OCI-LY1 (cell line): ENCODE measurements around the gene CNN2.
A peak's percentile ranks its signal among the peaks of the same experiment; 100 is the strongest.

Experiments
- H2AFZ ChIP-seq: fragments of 200-600 bp; sonication (generic), shearing (Covaris generic); 2 replicates; pipeline ENCODE4 v1.6.0; 2014; ENCODE audit warnings: antibody characterized with exemption, mild to moderate bottlenecking, low read length
- H3F3A ChIP-seq: fragments of 200-600 bp; sonication (generic), shearing (Covaris generic); 2 replicates; pipeline ENCODE4 v1.6.0; 2014; ENCODE audit warnings: mild to moderate bottlenecking, antibody characterized with exemption, low read length, moderate library complexity; ENCODE audit not compliant: insufficient read depth
- H3K27ac ChIP-seq: fragments of 200-600 bp; sonication (generic); 2 replicates; pipeline ENCODE4 v1.5.1; 2014; ENCODE audit warnings: low read length, mixed run types, mild to moderate bottlenecking, low read depth; ENCODE audit not compliant: poor library complexity, severe bottlenecking
- H3K27me3 ChIP-seq: fragments of 200-600 bp; sonication (generic); 2 replicates; pipeline ENCODE4 v1.6.0; 2014; ENCODE audit warnings: antibody characterized with exemption, mild to moderate bottlenecking, low read length, moderate library complexity; ENCODE audit not compliant: insufficient read depth
- H3K36me3 ChIP-seq: fragments of 200-600 bp; sonication (generic); 2 replicates; pipeline ENCODE4 v1.6.1; 2014; ENCODE audit warnings: mild to moderate bottlenecking, antibody characterized with exemption, low read length, moderate library complexity, mixed read lengths; ENCODE audit not compliant: insufficient read depth
- H3K4me1 ChIP-seq: fragments of 200-600 bp; sonication (generic); 2 replicates; pipeline ENCODE4 v1.5.1; 2014; ENCODE audit warnings: mild to moderate bottlenecking, low read length, moderate library complexity; ENCODE audit not compliant: insufficient read depth, severe bottlenecking
- H3K4me2 ChIP-seq: fragments of 200-600 bp; sonication (generic), shearing (Covaris generic); 2 replicates; pipeline ENCODE4 v1.6.1; 2014; ENCODE audit warnings: low read length
- H3K4me3 ChIP-seq: fragments of 200-600 bp; sonication (generic); 2 replicates; pipeline ENCODE4 v1.5.1; 2014; ENCODE audit warnings: low read length, low read depth, mild to moderate bottlenecking, mixed read lengths; ENCODE audit not compliant: poor library complexity, severe bottlenecking
- H3K79me2 ChIP-seq: fragments of 200-600 bp; shearing (Covaris generic); 2 replicates; pipeline ENCODE4 v1.6.1; 2016; ENCODE audit warnings: mixed run types, low read length, mixed read lengths; ENCODE audit not compliant: insufficient read depth
- H3K9ac ChIP-seq: fragments of 200-600 bp; sonication (generic), shearing (Covaris generic); 2 replicates; pipeline ENCODE4 v1.6.1; 2014; ENCODE audit warnings: mild to moderate bottlenecking, low read length, mixed read lengths
- H3K9me2 ChIP-seq: fragments of 200-600 bp; sonication (generic), shearing (Covaris generic); 2 replicates; pipeline ENCODE4 v1.6.1; 2014; ENCODE audit warnings: low read depth, mild to moderate bottlenecking, low read length, mixed read lengths
- H3K9me3 ChIP-seq: fragments of 200-600 bp; shearing (Covaris generic); 2 replicates; pipeline ENCODE4 v1.6.1; 2014; ENCODE audit warnings: low read length, mixed read lengths
- H4K20me1 ChIP-seq: fragments of 200-600 bp; sonication (generic), shearing (Covaris generic); 2 replicates; pipeline ENCODE4 v1.6.0; 2016; ENCODE audit warnings: mild to moderate bottlenecking, low read length; ENCODE audit not compliant: insufficient read depth
- CTCF ChIP-seq: fragments of 200-600 bp; sonication (generic), shearing (Covaris generic); IDR thresholded peaks from 2 replicates; pipeline ENCODE4 v1.5.1; 2017; ENCODE audit warnings: mild to moderate bottlenecking, antibody characterized with exemption, low read length, moderate library complexity, mixed read lengths
- EZH2 ChIP-seq: fragments of 200-600 bp; sonication (generic), shearing (Covaris generic); IDR thresholded peaks from 2 replicates; pipeline ENCODE4 v1.8.0; 2017; ENCODE audit warnings: borderline replicate concordance, mixed run types, mild to moderate bottlenecking, antibody characterized with exemption, low read length, moderate library complexity, mixed read lengths

The CNN2 gene

GRCh38 chr19:1063909-1064660 lies 37.7 kb downstream of the CNN2 start:
- Histone ChIP-seq H3K79me2 (no peaks in the 10 kb centered on the region), H3K4me2 (peak overlapping the region; percentile 69), H3K4me1 (peaks cover 38% of the 10 kb centered on the region), H4K20me1 (no peaks in the 10 kb centered on the region), H3K9me3 (no peaks in the 10 kb centered on the region), H3K9me2 (no peaks in the 10 kb centered on the region), H3K27me3 (no peaks in the 10 kb centered on the region), H2AFZ (no peak overlapping the region), H3K36me3 (peaks cover 13% of the 10 kb centered on the region; the same call in 1 of the 2 replicates), H3K27ac (peak overlapping the region; percentile 26), H3K9ac (no peak overlapping the region), H3K4me3 (peak overlapping the region; percentile 43), H3F3A (no peaks in the 10 kb centered on the region)
- TF ChIP-seq EZH2, result no peak
- TF ChIP-seq CTCF, result no peak

DNA sequence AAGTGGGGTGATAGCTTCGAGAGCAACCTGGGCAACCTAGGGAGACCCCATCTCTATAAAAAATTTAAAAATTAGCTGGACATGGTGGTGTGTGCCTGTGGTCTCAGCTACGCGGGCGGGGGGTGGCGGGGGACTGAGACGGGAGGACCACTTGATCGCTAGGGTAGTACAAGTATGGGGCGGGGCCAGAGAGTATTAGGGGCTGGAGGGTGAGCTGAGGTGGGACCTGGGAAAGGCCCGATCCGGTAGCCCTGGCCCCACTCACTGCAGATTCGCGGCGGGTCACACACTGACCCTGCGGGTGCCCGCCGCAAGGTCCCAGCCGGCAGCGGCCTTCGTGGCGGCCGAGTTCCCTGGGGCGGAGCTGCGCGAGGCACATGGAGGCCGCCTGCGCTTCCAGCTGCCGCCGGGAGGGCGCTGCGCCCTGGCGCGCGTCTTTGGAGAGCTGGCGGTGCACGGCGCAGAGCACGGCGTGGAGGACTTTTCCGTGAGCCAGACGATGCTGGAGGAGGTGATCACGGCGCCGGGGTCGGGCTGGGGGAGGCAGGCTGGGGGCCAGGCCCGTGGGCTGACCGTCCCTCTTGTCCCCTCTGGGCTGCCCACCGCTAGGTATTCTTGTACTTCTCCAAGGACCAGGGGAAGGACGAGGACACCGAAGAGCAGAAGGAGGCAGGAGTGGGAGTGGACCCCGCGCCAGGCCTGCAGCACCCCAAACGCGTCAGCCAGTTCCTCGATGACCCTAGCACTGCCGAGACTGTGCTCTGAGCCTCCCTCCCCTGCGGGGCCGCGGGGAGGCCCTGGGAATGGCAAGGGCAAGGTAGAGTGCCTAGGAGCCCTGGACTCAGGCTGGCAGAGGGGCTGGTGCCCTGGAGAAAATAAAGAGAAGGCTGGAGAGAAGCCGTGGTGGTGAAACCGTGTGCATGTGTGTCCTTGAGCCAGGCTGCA lies 38.5 kb downstream of the CNN2 start:
- no peak overlapping the region for H3K27ac ChIP-seq

More for the DNA sequence above, 38.5 kb downstream of the CNN2 start:
- Histone ChIP-seq H3K27me3 (no peaks in the 10 kb centered on the region), H3K9me2 (no peaks in the 10 kb centered on the region), H3K9me3 (no peaks in the 10 kb centered on the region), H3K4me3 (peak overlapping the region; percentile 43), H2AFZ (no peak overlapping the region), H3K36me3 (peaks cover 9% of the 10 kb centered on the region; the same call in 1 of the 2 replicates), H3K79me2 (no peaks in the 10 kb centered on the region), H3F3A (no peaks in the 10 kb centered on the region), H4K20me1 (no peaks in the 10 kb centered on the region), H3K4me1 (peaks cover 46% of the 10 kb centered on the region), H3K9ac (peak overlapping the region; percentile 24; the same call in 1 of the 2 replicates), H3K4me2 (peak overlapping the region; percentile 69)
- TF ChIP-seq EZH2 (no peak), CTCF (peak; percentile 67)
